Measurements from ENCODE around the gene ATG4D. TPM values are rescaled to one million over a fixed set of nuclear protein-coding genes. Genes with fewer than 3 reads are reported as not detected.

ATG4D gene
- total and polyA plus RNA-seq, 4 donors = 4.7 to 44.4 (median 11.1) TPM

GRCh38 chr19:10532457-10532856, 11.2 kb upstream of the ATG4D start:
- no peak for DNase-seq (ENCODE audit: low spot score)
- no peak overlapping the region for H3K27ac ChIP-seq (ENCODE audit: low read depth in 1 of 2, low read length in 2 of 2)
- no peak overlapping the region for H3K4me3 ChIP-seq (ENCODE audit: low read depth in 1 of 3, low read length in 3 of 3)
- H3K36me3 ChIP-seq (ENCODE audit: control insufficient read depth in 4 of 4, insufficient read depth in 3 of 4, low read depth in 1 of 4, low read length in 3 of 4) = no peaks in the 10 kb centered on the region
- no peaks in the 10 kb centered on the region for H3K27me3 ChIP-seq (ENCODE audit: control insufficient read depth in 4 of 4, insufficient read depth in 4 of 4, low read length in 3 of 4)
- H3K9ac ChIP-seq (ENCODE audit: low read depth in 1 of 2, low read length in 2 of 2) = no peak overlapping the region
- TF ChIP-seq YY1 (IDR thresholded peaks at IDR 0.05) (no peak), NR2F2 (IDR thresholded peaks at IDR 0.05) (no peak), RXRA (IDR thresholded peaks at IDR 0.05) (no peak), EGR1 (IDR thresholded peaks at IDR 0.05; ENCODE audit: low read depth in 2 of 2) (no peak), HNF4A (conservative IDR thresholded peaks at IDR 0.05) (no peak), SP1 (IDR thresholded peaks at IDR 0.05) (no peak), TAF1 (conservative IDR thresholded peaks at IDR 0.05) (no peak), FOXA1 (IDR thresholded peaks at IDR 0.05) (no peak), CTCF (IDR thresholded peaks at IDR 0.05; ENCODE audit: low read depth, low read length, missing input control) (no peak), MAX (IDR thresholded peaks at IDR 0.05) (no peak), REST (IDR thresholded peaks at IDR 0.05) (no peak), FOXA2 (IDR thresholded peaks at IDR 0.05) (no peak), ZBTB33 (IDR thresholded peaks at IDR 0.05) (no peak), JUND (IDR thresholded peaks at IDR 0.05) (no peak)
- no peaks in the 10 kb centered on the region for H3K4me1 ChIP-seq (ENCODE audit: control insufficient read depth in 4 of 4, insufficient read depth in 4 of 4, low read length in 3 of 4)
- no peaks in the 10 kb centered on the region for H3K9me3 ChIP-seq (ENCODE audit: control insufficient read depth in 4 of 4, low read length in 3 of 4)
- WGBS = 92% methylated on average over 1 of the region's 1 CpG

- H3K4me1 ChIP-seq (ENCODE audit: control insufficient read depth in 4 of 4, insufficient read depth in 4 of 4, low read length in 3 of 4) = no peaks in the 10 kb centered on the region
- 81% methylated on average over 10 of the region's 10 CpGs for WGBS
- no peak for DNase-seq (ENCODE audit: low spot score)
- H3K9ac ChIP-seq (ENCODE audit: low read depth in 1 of 2, low read length in 2 of 2) = no peak overlapping the region
- no peaks in the 10 kb centered on the region for H3K9me3 ChIP-seq (ENCODE audit: control insufficient read depth in 4 of 4, low read length in 3 of 4)
- no peaks in the 10 kb centered on the region for H3K27me3 ChIP-seq (ENCODE audit: control insufficient read depth in 4 of 4, insufficient read depth in 4 of 4, low read length in 3 of 4)
- H3K36me3 ChIP-seq (ENCODE audit: control insufficient read depth in 4 of 4, insufficient read depth in 3 of 4, low read depth in 1 of 4, low read length in 3 of 4) = no peaks in the 10 kb centered on the region
- no peak overlapping the region for H3K27ac ChIP-seq (ENCODE audit: low read depth in 1 of 2, low read length in 2 of 2)
- H3K4me3 ChIP-seq (ENCODE audit: low read depth in 1 of 3, low read length in 3 of 3) = no peak overlapping the region
- TF ChIP-seq HNF4G (IDR thresholded peaks at IDR 0.05) (no peak), YY1 (IDR thresholded peaks at IDR 0.05) (no peak), NR2F2 (IDR thresholded peaks at IDR 0.05) (no peak), RXRA (IDR thresholded peaks at IDR 0.05) (no peak), ATF3 (IDR thresholded peaks at IDR 0.05) (no peak), CTCF (IDR thresholded peaks at IDR 0.05; ENCODE audit: low read depth, low read length, missing input control) (no peak), REST (IDR thresholded peaks at IDR 0.05) (no peak), HNF4A (conservative IDR thresholded peaks at IDR 0.05) (no peak), EGR1 (IDR thresholded peaks at IDR 0.05; ENCODE audit: low read depth in 2 of 2) (no peak)
Observed at GRCh38 chr19:10533646-10534386, 9.9 kb upstream of the ATG4D start.
